GM12801 (cell line): ENCODE results near the gene PCYT1A.

ENCODE experiments used
- CTCF ChIP-seq: IDR thresholded peaks from one replicate; pipeline ENCODE4 v1.5.1; 2011; ENCODE audit warnings: control low read depth; ENCODE audit not compliant: insufficient read length; ENCODE audit errors: extremely low read depth

Gene PCYT1A

GRCh38 chr3:196298521-196298920 is 11.0 kb upstream of the PCYT1A start:
- no peak for TF ChIP-seq CTCF

GRCh38 chr3:196292286-196292923 is 4.9 kb upstream of the PCYT1A start:
- TF ChIP-seq CTCF: no peak

- TF ChIP-seq CTCF: no peak
Measured at GRCh38 chr3:196288141-196288460, 575 bp upstream of the PCYT1A start.

DNA sequence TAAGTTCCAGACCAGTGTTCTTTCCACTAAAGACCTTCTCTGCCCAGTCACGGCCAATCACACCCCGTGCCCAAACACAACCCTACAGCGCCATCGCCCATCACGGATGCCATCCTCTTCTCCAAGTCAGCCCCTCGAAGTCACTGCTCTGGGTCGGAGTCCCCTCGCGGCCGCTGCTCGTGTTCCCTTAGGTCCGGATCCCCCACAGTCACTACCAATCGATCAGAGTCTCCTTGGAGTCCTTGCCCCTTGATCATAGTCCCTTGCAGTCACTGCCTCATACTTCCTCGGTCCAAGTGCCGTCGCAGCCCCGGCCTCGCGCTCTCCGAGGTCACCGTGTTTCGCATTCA is 461 bp downstream of the PCYT1A start:
- no peak for TF ChIP-seq CTCF

GRCh38 chr3:196284396-196284795 is 3.1 kb downstream of the PCYT1A start:
- TF ChIP-seq CTCF: no peak

- no peak for TF ChIP-seq CTCF
Measured at GRCh38 chr3:196281962-196282361, 5.6 kb downstream of the PCYT1A start.

DNA sequence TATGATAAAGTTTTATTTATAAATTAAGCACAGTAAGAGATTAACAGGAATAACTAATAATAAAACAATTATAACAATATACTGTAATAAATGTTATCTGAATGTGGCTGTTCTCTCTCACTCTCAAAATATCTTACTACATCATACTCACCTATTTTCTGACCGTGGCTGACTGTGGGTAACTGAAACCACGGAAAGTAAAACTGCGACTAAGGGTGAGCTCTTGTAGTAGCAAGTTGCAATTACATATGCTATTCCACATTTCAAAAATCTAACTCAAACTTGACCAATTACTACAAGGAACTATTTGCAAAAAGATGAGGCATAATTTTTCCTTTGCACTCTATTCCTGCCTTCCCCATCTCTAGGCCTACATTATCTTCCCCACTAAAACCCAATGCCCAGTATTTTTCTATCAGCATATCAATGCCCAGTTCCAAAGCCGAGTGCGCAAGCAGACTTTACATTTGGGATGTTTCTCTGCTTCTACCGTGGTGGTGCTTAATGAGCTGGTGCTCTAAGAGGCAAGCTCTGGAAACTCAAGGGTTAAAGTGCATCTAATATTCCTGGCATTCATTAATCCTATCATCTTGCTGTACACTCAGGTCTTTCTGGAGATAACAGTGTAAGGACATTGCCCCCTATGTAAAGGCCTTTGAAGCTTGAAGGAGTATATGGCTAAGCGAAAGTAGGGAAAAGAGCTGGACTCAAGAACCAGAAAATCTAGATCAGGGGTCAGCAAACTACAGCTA is 6.7 kb downstream of the PCYT1A start:
- no peak for TF ChIP-seq CTCF
